Panc1 (cell line): Measurements from ENCODE around the gene CCL16. TPM values are rescaled to one million over a fixed set of nuclear protein-coding genes. Genes with fewer than 3 reads are reported as not detected.

Source experiments
- ATAC-seq: fragments of 200-7000 bp; cut with Tn5 transposase; 2 replicates; pipeline ENCODE4 v1.9.1; 2020; ENCODE audit warnings: mild to moderate bottlenecking, moderate library complexity
- BruUV-seq: library from RNA; stranded (reverse); fragments of 400-500 nt; replicated peaks from 2 replicates; lab custom pipeline; 2021; lab: Mats Ljungman, UMichigan
- CTCF ChIA-PET: fragments of 300-600 bp; sonication (Branson Sonifier 250); formaldehyde crosslinking; loops from one replicate; lab custom pipeline; 2022; ENCODE audit warnings: antibody characterized with exemption; lab: Charles Lee
- POLR2A ChIA-PET: fragments of 300-600 bp; sonication (Branson Sonifier 250); formaldehyde crosslinking; loops from one replicate; lab custom pipeline; 2022; ENCODE audit warnings: antibody characterized with exemption; lab: Charles Lee
- DNase-seq: peaks from one replicate; pipeline ENCODE4 v3.0.0-alpha.2; 2010; ENCODE audit warnings: low read depth, low spot score
- H3K27ac ChIP-seq: 2 replicates; pipeline ENCODE4 v1.5.1; 2011; ENCODE audit warnings: mild to moderate bottlenecking, low read length, inconsistent platforms
- H3K27me3 ChIP-seq: fragments of 200-500 bp; sonication (Bioruptor generic); 2 replicates; pipeline ENCODE4 v1.6.0; 2014; ENCODE audit warnings: low read length, inconsistent platforms; ENCODE audit not compliant: control insufficient read depth, insufficient read depth
- H3K36me3 ChIP-seq: fragments of 200-500 bp; sonication (Bioruptor generic); 2 replicates; pipeline ENCODE4 v1.5.1; 2014; ENCODE audit warnings: inconsistent platforms, mild to moderate bottlenecking, low read length, moderate library complexity; ENCODE audit not compliant: control insufficient read depth, insufficient read depth
- H3K4me1 ChIP-seq: 2 replicates; pipeline ENCODE4 v1.5.1; 2011; ENCODE audit warnings: inconsistent platforms, mild to moderate bottlenecking, low read length, moderate library complexity; ENCODE audit not compliant: control insufficient read depth, insufficient read depth
- H3K4me3 ChIP-seq, 2 experiments: 2 replicates each; pipeline ENCODE4 v1.5.1; 2011 to 2012; ENCODE audit warnings: low read depth in 2 of 2, low read length in 2 of 2, mild to moderate bottlenecking in 2 of 2, inconsistent platforms in 1 of 2, moderate library complexity in 1 of 2
- H3K9me3 ChIP-seq: fragments of 200-500 bp; sonication (Bioruptor generic); 2 replicates; pipeline ENCODE4 v1.5.1; 2014; ENCODE audit warnings: low read depth, mild to moderate bottlenecking, inconsistent platforms, low read length, moderate library complexity; ENCODE audit not compliant: control insufficient read depth, insufficient read depth
- CTCF ChIP-seq: fragments of 450-650 bp; IDR thresholded peaks from 2 replicates; pipeline ENCODE4 v1.5.1; 2017; ENCODE audit warnings: mild to moderate bottlenecking
- POLR2AphosphoS5 ChIP-seq: IDR thresholded peaks from 2 replicates; pipeline ENCODE4 v1.6.1; 2012; ENCODE audit warnings: mild to moderate bottlenecking, low read depth, low read length, moderate library complexity
- REST ChIP-seq, 2 experiments: IDR thresholded peaks; 2 replicates each; pipeline ENCODE4 v1.6.1; 2011 to 2012; ENCODE audit warnings: low read depth in 2 of 2, control low read depth in 1 of 2, low read length in 1 of 2, mild to moderate bottlenecking in 1 of 2, moderate library complexity in 1 of 2; ENCODE audit not compliant: insufficient read depth in 1 of 2
- SIN3A ChIP-seq: IDR thresholded peaks from 2 replicates; pipeline ENCODE4 v1.6.1; 2012; ENCODE audit warnings: low read depth, mild to moderate bottlenecking, low read length, moderate library complexity, borderline replicate concordance; ENCODE audit not compliant: insufficient read depth
- TCF7L2 ChIP-seq: IDR thresholded peaks from 2 replicates; pipeline ENCODE4 v1.6.1; 2011; ENCODE audit warnings: mild to moderate bottlenecking, low read depth, low read length, inconsistent platforms
- in situ Hi-C: cut with HindIII; loops from 2 replicates; pipeline ENCODE4 v1.10.0; 2016; ENCODE audit warnings: low sequenced_read_pairs, low pct_unique_long_range_greater_than_20kb
- intact Hi-C: fragments of 100-400 bp; cut with micrococcal nuclease; formaldehyde crosslinking; loops from one replicate; pipeline ENCODE4 v1.10.0; 2022; ENCODE audit not compliant: unreplicated experiment
- total RNA-seq: library from RNA; stranded (reverse); gene quantifications from one replicate; pipeline ENCODE4 v1.2.1, GENCODE V29; 2021; ENCODE audit not compliant: unreplicated experiment

Gene CCL16
- total RNA-seq, 1 experiment from 2014 or later = not detected

- in situ Hi-C loops = no loop called here
- ChIA-PET CTCF (no interaction called here), POLR2A (no interaction called here)
- Histone ChIP-seq H3K27me3 (peaks cover 6% of the 10 kb centered on the region), H3K36me3 (no peaks in the 10 kb centered on the region), H3K9me3 (no peaks in the 10 kb centered on the region), H3K4me1 (no peaks in the 10 kb centered on the region), H3K4me3 (no peak overlapping the region), H3K27ac (no peak overlapping the region)
- no peak for DNase-seq
- ATAC-seq = no peak
- TF ChIP-seq SIN3A (no peak), TCF7L2 (no peak), CTCF (no peak), POLR2AphosphoS5 (no peak), REST (IDR thresholded peaks at IDR 0.05; ENCODE audit: insufficient read depth in 1 of 2, low read depth in 2 of 2, low read length in 1 of 2) (no peak)
- intact Hi-C loops = no loop called here
- no TSS peak for BruUV-seq
Measured at GRCh38 chr17:36011201-36011600, 29.9 kb upstream of the CCL16 start.

GRCh38 chr17:36008998-36009665 lies 27.8 kb upstream of the CCL16 start:
- CTCF ChIA-PET = interaction anchor here (0.6 to 0.9 kb wide), 2 partner anchors 9 to 33 kb away, joined by 3 to 5 read pairs; no protein-coding TSS in a partner anchor
- peaks cover 6% of the 10 kb centered on the region; the same call in 1 of the 2 replicates for H3K27me3 ChIP-seq
- no peak for ATAC-seq
- H3K9me3 ChIP-seq = no peaks in the 10 kb centered on the region
- POLR2A ChIA-PET = no interaction called here
- DNase-seq = no peak
- no peak overlapping the region for H3K4me3 ChIP-seq
- H3K4me1 ChIP-seq = no peaks in the 10 kb centered on the region
- peak; percentile 73 for TF ChIP-seq CTCF
- TF ChIP-seq SIN3A = no peak
- no TSS peak for BruUV-seq
- no peaks in the 10 kb centered on the region for H3K36me3 ChIP-seq
- in situ Hi-C loops = no loop called here
- H3K27ac ChIP-seq = no peak overlapping the region
- intact Hi-C loops = no loop called here
